ENCODE results near the gene OTOF. TPM values are rescaled to one million over a fixed set of nuclear protein-coding genes. Genes with fewer than 3 reads are reported as not detected.

OTOF gene
- total RNA-seq, 1 experiment from 2014 or later, result 0.26 TPM

DNA sequence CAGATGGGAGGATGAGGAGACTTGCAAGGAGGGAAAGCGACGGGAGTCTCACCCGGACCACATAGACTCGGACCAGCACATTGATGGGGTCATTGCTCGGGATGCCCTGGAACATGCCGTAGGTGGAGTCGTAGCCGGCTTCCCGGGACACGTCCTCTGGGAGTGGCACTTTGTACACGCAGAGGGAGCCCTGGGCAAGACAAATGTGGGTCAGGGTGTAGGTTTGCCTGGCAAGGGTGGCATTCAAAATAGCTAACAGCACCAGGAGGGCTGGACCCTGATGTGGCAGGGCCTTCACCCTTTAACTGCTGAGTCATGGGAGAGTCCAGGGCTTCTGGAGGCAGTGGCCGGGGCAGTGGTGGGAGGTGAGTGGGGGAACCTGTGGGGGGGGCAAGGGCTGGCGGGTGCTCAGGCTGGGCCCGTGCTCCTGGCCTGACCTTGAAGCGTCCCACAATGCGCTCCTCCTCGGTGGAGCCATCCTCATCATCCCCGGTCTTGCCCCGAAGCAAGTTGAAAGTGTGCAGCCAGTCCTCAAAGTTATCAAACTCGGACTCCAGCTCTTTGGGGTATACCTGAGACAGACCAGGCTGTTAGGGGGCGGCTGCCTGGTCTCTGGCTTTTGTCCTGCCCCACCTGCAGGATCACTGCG is 11.1 kb downstream of the OTOF start:
- H3K27me3 Mint-ChIP-seq (ENCODE audit: low read depth), result no peaks in the 10 kb centered on the region; the same call in 1 of the 2 replicates
- POLR2A ChIA-PET, result interaction anchor here (0.6 kb wide), 1 partner anchor 597 kb away, joined by 6 read pairs; no protein-coding TSS in a partner anchor
- H3K9me3 Mint-ChIP-seq, result peaks cover 6% of the 10 kb centered on the region; the same call in 1 of the 2 replicates
- H3K4me3 Mint-ChIP-seq, result no peak overlapping the region
- H3K36me3 Mint-ChIP-seq, result no peaks in the 10 kb centered on the region
- H3K27ac Mint-ChIP-seq, result no peak overlapping the region
- TF ChIP-seq ZBTB21 (CRISPR knock-in tag; IDR thresholded peaks at IDR 0.05; ENCODE audit: borderline replicate concordance), result no peak
- DNase-seq (ENCODE audit: low spot score) (no peak), ATAC-seq (no peak)
- H3K4me1 Mint-ChIP-seq, result peaks cover 12% of the 10 kb centered on the region
- CTCF ChIA-PET, result interaction anchor here (0.8 to 2.8 kb wide), 5 partner anchors 8 to 36 kb away, joined by 3 to 10 read pairs (median 4); partner anchors contain the start of gene OTOF

- Mint-ChIP-seq H3K27me3 (ENCODE audit: low read depth) (no peaks in the 10 kb centered on the region; the same call in 1 of the 2 replicates), H3K9me3 (peaks cover 3% of the 10 kb centered on the region; the same call in 1 of the 2 replicates), H3K4me3 (no peak overlapping the region), H3K4me1 (peaks cover 12% of the 10 kb centered on the region), H3K27ac (no peak overlapping the region), H3K36me3 (no peaks in the 10 kb centered on the region)
- ChIA-PET CTCF (interaction anchor here (0.8 to 2.8 kb wide), 3 partner anchors 9 to 37 kb away, joined by 3 to 10 read pairs (median 4); no protein-coding TSS in a partner anchor), POLR2A (interaction anchor here (0.6 kb wide), 1 partner anchor 597 kb away, joined by 6 read pairs; no protein-coding TSS in a partner anchor)
- no peak for DNase-seq (ENCODE audit: low spot score)
- TF ChIP-seq SOX15 (CRISPR knock-in tag; IDR thresholded peaks at IDR 0.05), result no peak
- TF ChIP-seq SP1 (CRISPR knock-in tag; conservative IDR thresholded peaks at IDR 0.05), result no peak
- no peak for TF ChIP-seq TCF7 (CRISPR knock-in tag; IDR thresholded peaks at IDR 0.05; ENCODE audit: low read depth)
- no peak for TF ChIP-seq ZNF423 (CRISPR knock-in tag; IDR thresholded peaks at IDR 0.05)
- no peak for TF ChIP-seq AFF4 (CRISPR knock-in tag; IDR thresholded peaks at IDR 0.05; ENCODE audit: borderline replicate concordance)
- TF ChIP-seq TEAD4 (CRISPR knock-in tag; IDR thresholded peaks at IDR 0.05), result no peak
- no peak for TF ChIP-seq TP53 (CRISPR knock-in tag; IDR thresholded peaks at IDR 0.05)
- TF ChIP-seq ELF4 (CRISPR knock-in tag; IDR thresholded peaks at IDR 0.05; ENCODE audit: low read depth), result no peak
- TF ChIP-seq CREB1 (CRISPR knock-in tag; IDR thresholded peaks at IDR 0.05), result no peak
- no peak for TF ChIP-seq JAZF1 (CRISPR knock-in tag; IDR thresholded peaks at IDR 0.05)
- no peak for TF ChIP-seq HMGXB4 (CRISPR knock-in tag; IDR thresholded peaks at IDR 0.05)
- no peak for TF ChIP-seq NFE2L1 (CRISPR knock-in tag; IDR thresholded peaks at IDR 0.05)
- TF ChIP-seq, protein P1, sequence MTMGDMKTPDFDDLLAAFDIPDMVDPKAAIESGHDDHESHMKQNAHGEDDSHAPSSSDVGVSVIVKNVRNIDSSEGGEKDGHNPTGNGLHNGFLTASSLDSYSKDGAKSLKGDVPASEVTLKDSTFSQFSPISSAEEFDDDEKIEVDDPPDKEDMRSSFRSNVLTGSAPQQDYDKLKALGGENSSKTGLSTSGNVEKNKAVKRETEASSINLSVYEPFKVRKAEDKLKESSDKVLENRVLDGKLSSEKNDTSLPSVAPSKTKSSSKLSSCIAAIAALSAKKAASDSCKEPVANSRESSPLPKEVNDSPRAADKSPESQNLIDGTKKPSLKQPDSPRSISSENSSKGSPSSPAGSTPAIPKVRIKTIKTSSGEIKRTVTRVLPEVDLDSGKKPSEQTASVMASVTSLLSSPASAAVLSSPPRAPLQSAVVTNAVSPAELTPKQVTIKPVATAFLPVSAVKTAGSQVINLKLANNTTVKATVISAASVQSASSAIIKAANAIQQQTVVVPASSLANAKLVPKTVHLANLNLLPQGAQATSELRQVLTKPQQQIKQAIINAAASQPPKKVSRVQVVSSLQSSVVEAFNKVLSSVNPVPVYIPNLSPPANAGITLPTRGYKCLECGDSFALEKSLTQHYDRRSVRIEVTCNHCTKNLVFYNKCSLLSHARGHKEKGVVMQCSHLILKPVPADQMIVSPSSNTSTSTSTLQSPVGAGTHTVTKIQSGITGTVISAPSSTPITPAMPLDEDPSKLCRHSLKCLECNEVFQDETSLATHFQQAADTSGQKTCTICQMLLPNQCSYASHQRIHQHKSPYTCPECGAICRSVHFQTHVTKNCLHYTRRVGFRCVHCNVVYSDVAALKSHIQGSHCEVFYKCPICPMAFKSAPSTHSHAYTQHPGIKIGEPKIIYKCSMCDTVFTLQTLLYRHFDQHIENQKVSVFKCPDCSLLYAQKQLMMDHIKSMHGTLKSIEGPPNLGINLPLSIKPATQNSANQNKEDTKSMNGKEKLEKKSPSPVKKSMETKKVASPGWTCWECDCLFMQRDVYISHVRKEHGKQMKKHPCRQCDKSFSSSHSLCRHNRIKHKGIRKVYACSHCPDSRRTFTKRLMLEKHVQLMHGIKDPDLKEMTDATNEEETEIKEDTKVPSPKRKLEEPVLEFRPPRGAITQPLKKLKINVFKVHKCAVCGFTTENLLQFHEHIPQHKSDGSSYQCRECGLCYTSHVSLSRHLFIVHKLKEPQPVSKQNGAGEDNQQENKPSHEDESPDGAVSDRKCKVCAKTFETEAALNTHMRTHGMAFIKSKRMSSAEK (CRISPR knock-in tag; IDR thresholded peaks at IDR 0.05; ENCODE audit: borderline replicate concordance), result no peak
- ATAC-seq, result no peak
Observed at GRCh38 chr2:26465981-26466471, 11.9 kb downstream of the OTOF start.
